CD14-positive monocyte (primary cell): ENCODE measurements around the gene MAP2K5. TPM values are rescaled to one million over a fixed set of nuclear protein-coding genes. Genes with fewer than 3 reads are reported as not detected.

ENCODE experiments used
- DNase-seq, 3 donors: peaks; one replicate each; pipeline ENCODE4 v3.0.0-alpha.2; 2011 to 2022
- H2AFZ ChIP-seq: 2 replicates; pipeline ENCODE4 v1.6.0; 2012; ENCODE audit warnings: mild to moderate bottlenecking, low read depth, low read length, inconsistent platforms; ENCODE audit not compliant: insufficient read depth, poor library complexity, severe bottlenecking
- H3K27ac ChIP-seq, 2 donors: 1 replicate in 1 of 2; 2 replicates in 1 of 2; pipeline ENCODE4 v1.5.1; 2012 to 2013; ENCODE audit warnings: low read length in 2 of 2, control low read depth in 1 of 2, inconsistent platforms in 1 of 2, low read depth in 1 of 2, mild to moderate bottlenecking in 1 of 2
- H3K27me3 ChIP-seq, 2 donors: one replicate each; pipeline versions ENCODE4 v1.6.0 to v1.6.1; 2011 to 2013; ENCODE audit warnings: low read length in 2 of 2; ENCODE audit not compliant: control insufficient read depth in 2 of 2, insufficient read depth in 2 of 2
- H3K36me3 ChIP-seq, 2 donors: replicated peaks in 1 of 2; 1 replicate in 1 of 2; 2 replicates in 1 of 2; pipeline versions ENCODE4 v1.5.1 to v1.6.1; 2012 to 2013; ENCODE audit warnings: low read length in 2 of 2, control low read depth in 1 of 2, inconsistent platforms in 1 of 2, mild to moderate bottlenecking in 1 of 2; ENCODE audit not compliant: insufficient read depth in 2 of 2, control insufficient read depth in 1 of 2
- H3K4me1 ChIP-seq, 2 donors: 1 replicate in 1 of 2; 2 replicates in 1 of 2; pipeline versions ENCODE4 v1.5.1 to v1.6.1; 2012 to 2013; ENCODE audit warnings: low read length in 2 of 2, control low read depth in 1 of 2, inconsistent platforms in 1 of 2, mild to moderate bottlenecking in 1 of 2, moderate library complexity in 1 of 2; ENCODE audit not compliant: insufficient read depth in 2 of 2, control insufficient read depth in 1 of 2
- H3K4me2 ChIP-seq: replicated peaks from 2 replicates; pipeline ENCODE3; 2012; ENCODE audit warnings: low read length, moderate library complexity, mild to moderate bottlenecking; ENCODE audit not compliant: poor library complexity, severe bottlenecking; ENCODE audit errors: extremely low read depth
- H3K4me3 ChIP-seq, 3 experiments: fragments of 200-600 bp in 1 of 3; sonication (generic) in 1 of 3; replicated peaks in 1 of 3; 1 replicate in 2 of 3; 2 replicates in 1 of 3; pipeline ENCODE4 v1.5.1; 2011 to 2013; ENCODE audit warnings: low read length in 3 of 3, mild to moderate bottlenecking in 3 of 3, control low read depth in 2 of 3, low read depth in 2 of 3, inconsistent platforms in 1 of 3, moderate library complexity in 1 of 3
- H3K79me2 ChIP-seq: 2 replicates; pipeline ENCODE4 v1.6.0; 2012; ENCODE audit warnings: mild to moderate bottlenecking, control low read depth, inconsistent platforms, low read length, moderate library complexity; ENCODE audit not compliant: insufficient read depth
- H3K9ac ChIP-seq: 2 replicates; pipeline ENCODE4 v1.6.0; 2017; ENCODE audit warnings: low read length, mild to moderate bottlenecking; ENCODE audit not compliant: insufficient read depth, poor library complexity, severe bottlenecking
- H3K9me3 ChIP-seq, 2 donors: replicated peaks in 1 of 2; 1 replicate in 1 of 2; 2 replicates in 1 of 2; pipeline versions ENCODE4 v1.5.1 to v1.6.1; 2012 to 2013; ENCODE audit warnings: low read length in 2 of 2, control low read depth in 1 of 2; ENCODE audit not compliant: control insufficient read depth in 1 of 2, insufficient read depth in 1 of 2
- H4K20me1 ChIP-seq: 2 replicates; pipeline ENCODE4 v1.6.0; 2012; ENCODE audit warnings: mild to moderate bottlenecking, low read length, control low read depth, moderate library complexity; ENCODE audit not compliant: insufficient read depth
- H3K27ac Mint-ChIP-seq, 7 donors: one replicate each; pipeline ENCODE4 v1.8.0; 2020; ENCODE audit warnings: mild to moderate bottlenecking in 7 of 7, mixed read lengths in 7 of 7, moderate library complexity in 6 of 7, inconsistent platforms in 2 of 7
- H3K27me3 Mint-ChIP-seq, 3 donors: one replicate each; pipeline ENCODE4 v1.8.0; 2021 to 2022; ENCODE audit warnings: low read depth in 3 of 3, mild to moderate bottlenecking in 3 of 3, mixed read lengths in 3 of 3, moderate library complexity in 3 of 3, inconsistent platforms in 1 of 3
- H3K36me3 Mint-ChIP-seq, 2 donors: one replicate each; pipeline ENCODE4 v1.8.0; 2020; ENCODE audit warnings: mixed read lengths in 2 of 2, inconsistent platforms in 1 of 2, mild to moderate bottlenecking in 1 of 2
- H3K4me1 Mint-ChIP-seq: one replicate; pipeline ENCODE4 v1.8.0; 2020; ENCODE audit warnings: mild to moderate bottlenecking, mixed read lengths
- H3K4me3 Mint-ChIP-seq, 2 donors: one replicate each; pipeline ENCODE4 v1.8.0; 2020; ENCODE audit warnings: mild to moderate bottlenecking in 2 of 2, mixed read lengths in 2 of 2, moderate library complexity in 1 of 2
- H3K9me3 Mint-ChIP-seq, 7 donors: one replicate each; pipeline ENCODE4 v1.8.0; 2020 to 2022; ENCODE audit warnings: mixed read lengths in 7 of 7, mild to moderate bottlenecking in 6 of 7, moderate library complexity in 6 of 7, inconsistent platforms in 2 of 7
- WGBS: methylation state at CpG from one replicate; pipeline ENCODE4 v1.1.5; 2013; ENCODE audit warnings: missing lambda C conversion rate; ENCODE audit not compliant: insufficient coverage; 5-methylcytosine and 5-hydroxymethylcytosine counted together
- intact Hi-C, 2 donors: fragments of 100-400 bp; cut with micrococcal nuclease; formaldehyde crosslinking; loops; one replicate each; pipeline versions ENCODE4 v1.15.0 to v1.15.1; 2023
- polyA plus RNA-seq, 3 donors: library from polyadenylated mRNA; depleted of rRNA in 1 of 3; unstranded in 2 of 3; stranded (reverse) in 1 of 3; fragments of 300-500 nt in 2 of 3; fragments of >200 nt in 1 of 3; fragmentation: Illumina TruSeq in 2 of 3; gene quantifications; 1 replicate in 2 of 3; 2 replicates in 1 of 3; pipeline ENCODE4 v1.2.3, GENCODE V29; 2012 to 2021
- TF ChIP-seq, protein P1 (sequence below): fragments of 200-600 bp; IDR thresholded peaks from one replicate; pipeline ENCODE4 v1.8.0; 2022; ENCODE audit warnings: antibody characterized with exemption, mild to moderate bottlenecking

Gene MAP2K5
- polyA plus RNA-seq, 3 donors, result 10.2 to 11.3 (median 10.6) TPM

DNA sequence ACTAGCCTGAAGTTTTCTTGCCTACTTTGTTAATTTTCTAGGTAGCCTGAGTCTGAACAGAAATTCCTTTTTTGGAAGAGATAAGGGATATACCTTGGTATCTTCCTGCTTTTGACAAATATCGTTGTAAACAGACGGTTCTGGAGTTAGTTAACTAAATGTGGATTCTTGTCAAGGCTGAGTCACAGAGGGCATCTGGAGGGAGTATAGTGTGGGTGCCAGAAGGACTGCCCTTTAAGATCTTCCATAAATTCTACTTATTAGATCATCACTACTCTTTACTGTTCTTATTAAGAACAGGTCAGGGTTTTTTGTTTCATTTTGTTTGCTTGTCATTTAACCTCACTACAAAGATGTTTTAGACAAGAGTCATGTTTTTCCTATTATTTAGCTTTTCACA, 157.5 kb downstream of the MAP2K5 start:
- Histone ChIP-seq H3K79me2 (no peaks in the 10 kb centered on the region), H3K9ac (no peak overlapping the region), H4K20me1 (no peaks in the 10 kb centered on the region), H3K4me3 (no peak overlapping the region), H2AFZ (no peak overlapping the region), H3K27me3 (no peaks in the 10 kb centered on the region), H3K36me3 (peaks cover 2 to 22% of the 10 kb centered on the region in 2 donors), H3K4me2 (no peak overlapping the region), H3K27ac (no peak overlapping the region), H3K9me3 (no peaks in the 10 kb centered on the region), H3K4me1 (no peaks in the 10 kb centered on the region)
- Mint-ChIP-seq H3K4me1 (no peaks in the 10 kb centered on the region), H3K36me3 (peaks cover 21 to 28% of the 10 kb centered on the region in 2 donors), H3K27ac (no peak overlapping the region), H3K27me3 (no peaks in the 10 kb centered on the region), H3K4me3 (no peak overlapping the region), H3K9me3 (no peaks in the 10 kb centered on the region)
- 100% methylated on average over 1 of the region's 2 CpGs for WGBS
- intact Hi-C loops, result no loop called here
- TF ChIP-seq, protein P1, sequence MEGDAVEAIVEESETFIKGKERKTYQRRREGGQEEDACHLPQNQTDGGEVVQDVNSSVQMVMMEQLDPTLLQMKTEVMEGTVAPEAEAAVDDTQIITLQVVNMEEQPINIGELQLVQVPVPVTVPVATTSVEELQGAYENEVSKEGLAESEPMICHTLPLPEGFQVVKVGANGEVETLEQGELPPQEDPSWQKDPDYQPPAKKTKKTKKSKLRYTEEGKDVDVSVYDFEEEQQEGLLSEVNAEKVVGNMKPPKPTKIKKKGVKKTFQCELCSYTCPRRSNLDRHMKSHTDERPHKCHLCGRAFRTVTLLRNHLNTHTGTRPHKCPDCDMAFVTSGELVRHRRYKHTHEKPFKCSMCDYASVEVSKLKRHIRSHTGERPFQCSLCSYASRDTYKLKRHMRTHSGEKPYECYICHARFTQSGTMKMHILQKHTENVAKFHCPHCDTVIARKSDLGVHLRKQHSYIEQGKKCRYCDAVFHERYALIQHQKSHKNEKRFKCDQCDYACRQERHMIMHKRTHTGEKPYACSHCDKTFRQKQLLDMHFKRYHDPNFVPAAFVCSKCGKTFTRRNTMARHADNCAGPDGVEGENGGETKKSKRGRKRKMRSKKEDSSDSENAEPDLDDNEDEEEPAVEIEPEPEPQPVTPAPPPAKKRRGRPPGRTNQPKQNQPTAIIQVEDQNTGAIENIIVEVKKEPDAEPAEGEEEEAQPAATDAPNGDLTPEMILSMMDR, result no peak
- DNase-seq, result no peak

DNA sequence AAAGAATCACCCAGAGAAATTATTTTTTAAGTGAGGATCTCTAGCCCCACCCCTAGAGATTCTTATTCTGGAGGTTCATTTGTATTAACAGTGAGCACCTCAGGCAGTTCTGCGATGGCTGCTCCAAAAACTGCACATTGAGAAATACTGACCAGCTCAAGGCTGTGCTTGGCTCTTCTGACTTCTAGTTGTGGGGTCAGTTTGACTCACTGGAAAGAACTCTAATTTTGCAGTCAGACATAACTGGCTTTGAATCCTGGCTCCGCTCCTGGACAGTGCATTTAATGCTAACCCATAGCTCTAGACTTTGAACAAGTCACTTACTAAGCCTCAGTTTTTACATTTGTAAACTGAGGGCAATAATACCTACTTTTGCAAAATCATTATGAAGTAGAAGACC, 159.2 kb downstream of the MAP2K5 start:
- Histone ChIP-seq H3K79me2 (no peaks in the 10 kb centered on the region), H3K27me3 (no peaks in the 10 kb centered on the region), H4K20me1 (no peaks in the 10 kb centered on the region), H3K4me3 (no peak overlapping the region), H3K4me2 (no peak overlapping the region), H3K9me3 (no peaks in the 10 kb centered on the region), H3K4me1 (no peaks in the 10 kb centered on the region), H2AFZ (no peak overlapping the region), H3K9ac (no peak overlapping the region), H3K36me3 (peaks cover 4 to 22% of the 10 kb centered on the region in 2 donors), H3K27ac (no peak overlapping the region)
- WGBS, result 100% methylated on average over 1 of the region's 2 CpGs
- H3K4me3 Mint-ChIP-seq, result no peak overlapping the region
- peaks cover 0 to 1% (median 0%) of the 10 kb centered on the region in 7 donors for H3K9me3 Mint-ChIP-seq
- TF ChIP-seq, protein P1, result no peak
- peaks cover 30 to 40% of the 10 kb centered on the region in 2 donors for H3K36me3 Mint-ChIP-seq
- H3K27ac Mint-ChIP-seq, result no peak overlapping the region
- DNase-seq, result no peak
- peaks cover 0 to 2% (median 0%) of the 10 kb centered on the region in 3 donors for H3K27me3 Mint-ChIP-seq
- no peaks in the 10 kb centered on the region for H3K4me1 Mint-ChIP-seq
- intact Hi-C loops, result no loop called here
